BJ (cell line): ENCODE measurements around the gene OXLD1. TPM values are rescaled to one million over a fixed set of nuclear protein-coding genes. Genes with fewer than 3 reads are reported as not detected.
A peak's percentile ranks its signal among the peaks of the same experiment; 100 is the strongest.
"Not testable (repeated sequence)": the region's sequence is repeated elsewhere in the genome, so short reads cannot be mapped to it uniquely, and the experiment has no call there.

Experiments
- CTCF ChIA-PET: fragments of 350-600 bp; formaldehyde crosslinking; extraction: SDS; loops from one replicate; lab custom pipeline; 2021; ENCODE audit warnings: antibody characterized with exemption, inconsistent platforms; lab: Yijun Ruan, JAX
- POLR2A ChIA-PET: fragments of 300-600 bp; sonication (Branson Sonifier 250); formaldehyde crosslinking; extraction: SDS; loops from one replicate; lab custom pipeline; 2021; ENCODE audit warnings: antibody characterized with exemption; lab: Charles Lee
- DNase-seq: peaks from one replicate; pipeline ENCODE4 v3.0.0-alpha.2; 2011; ENCODE audit warnings: low read depth
- H3K27me3 ChIP-seq: 2 replicates; pipeline ENCODE4 v1.6.0; 2011; ENCODE audit warnings: low read length; ENCODE audit not compliant: control insufficient read depth, insufficient read depth
- H3K36me3 ChIP-seq: 2 replicates; pipeline ENCODE4 v1.5.1; 2011; ENCODE audit warnings: low read length; ENCODE audit not compliant: control insufficient read depth, insufficient read depth
- H3K4me3 ChIP-seq: 2 replicates; pipeline ENCODE4 v1.5.1; 2011; ENCODE audit warnings: low read depth, mild to moderate bottlenecking, control low read depth, low read length
- CTCF ChIP-seq: IDR thresholded peaks from 2 replicates; pipeline ENCODE4 v1.5.1; 2011; ENCODE audit warnings: low read depth, mild to moderate bottlenecking, control low read depth, inconsistent platforms, low read length, moderate library complexity; ENCODE audit not compliant: insufficient read depth
- polyA plus RNA-seq: library from polyadenylated mRNA; depleted of rRNA; stranded (reverse); fragments of >200 nt; gene quantifications from 2 replicates; pipeline ENCODE4 v1.2.3, GENCODE V29; 2011

Gene OXLD1
- polyA plus RNA-seq, 1 experiment, result 29.6 TPM

DNA sequence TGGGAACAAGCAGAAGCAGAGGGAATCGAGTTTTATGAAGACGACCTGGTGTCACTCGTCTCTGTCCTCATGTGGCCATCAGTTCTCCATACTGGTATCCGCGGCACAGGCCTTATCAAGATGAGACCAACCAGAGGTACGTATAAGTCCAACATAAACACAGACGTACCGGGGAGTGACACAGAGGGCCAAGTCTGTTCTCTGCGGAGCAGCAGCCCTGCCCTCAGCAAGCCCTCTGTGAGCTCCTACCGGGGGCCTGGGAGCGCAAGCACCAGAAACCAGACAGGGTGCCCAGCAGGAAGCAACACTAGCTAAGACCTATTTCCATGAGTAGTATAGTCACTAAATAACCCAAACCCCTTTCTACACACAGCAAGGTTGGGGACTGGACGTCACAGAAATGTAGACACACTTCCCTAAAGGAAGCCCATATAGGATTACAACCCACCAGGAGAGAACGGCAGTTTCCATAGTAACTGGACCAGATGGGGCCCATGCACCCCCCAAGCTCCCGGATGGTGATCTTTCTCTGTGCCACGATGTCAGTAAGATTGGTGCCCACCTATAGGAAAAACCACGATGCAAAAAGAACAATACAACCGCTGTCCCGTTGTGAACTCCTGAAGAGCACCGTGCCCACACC is 16.3 kb upstream of the OXLD1 start:
- H3K36me3 ChIP-seq, result peaks cover 28% of the 10 kb centered on the region
- DNase-seq, result no peak
- TF ChIP-seq CTCF, result no peak
- ChIA-PET CTCF (interaction anchor here (1.3 to 1.5 kb wide), 4 partner anchors 10 to 81 kb away, joined by 3 to 4 read pairs (median 4); partner anchors contain the start of genes MRPL12 and SLC25A10), POLR2A (interaction anchor here (0.6 kb wide), 1 partner anchor 24 kb away, joined by 3 read pairs; no protein-coding TSS in a partner anchor)
- no peaks in the 10 kb centered on the region for H3K27me3 ChIP-seq
- peak overlapping the region; percentile 95 for H3K4me3 ChIP-seq

DNA sequence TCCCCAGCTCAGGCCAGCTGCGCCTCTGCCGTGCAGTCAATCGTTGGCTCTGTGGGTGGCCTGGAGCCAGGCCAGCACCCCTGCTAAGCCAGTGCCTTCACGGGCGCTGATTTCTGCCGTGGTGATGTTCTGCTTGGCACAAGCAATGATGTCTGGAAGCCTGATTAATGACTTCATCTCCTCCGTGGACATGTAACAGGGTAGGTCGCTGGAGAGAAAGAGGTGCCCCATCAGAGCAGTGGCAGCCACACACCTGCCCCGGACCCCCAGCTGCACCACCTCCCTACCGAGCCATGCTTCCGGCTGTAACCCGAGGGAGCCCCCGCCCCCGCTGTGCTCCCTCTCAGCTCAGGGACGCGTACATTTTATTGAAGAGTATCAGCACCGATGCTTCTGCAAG is 15.3 kb upstream of the OXLD1 start:
- ChIA-PET CTCF (interaction anchor here (1.3 kb wide), 1 partner anchor 30 kb away, joined by 4 read pairs; the partner anchor contains the start of gene SLC25A10), POLR2A (no interaction called here)
- Histone ChIP-seq H3K4me3 (no peak overlapping the region), H3K27me3 (no peaks in the 10 kb centered on the region), H3K36me3 (peaks cover 17% of the 10 kb centered on the region)
- DNase-seq, result no peak
- no peak for TF ChIP-seq CTCF

- Histone ChIP-seq H3K27me3 (no peaks in the 10 kb centered on the region), H3K36me3 (peaks cover 7% of the 10 kb centered on the region), H3K4me3 (no peak overlapping the region)
- no peak for DNase-seq
- ChIA-PET POLR2A (no interaction called here), CTCF (no interaction called here)
- no peak for TF ChIP-seq CTCF
Observed at GRCh38 chr17:81680150-81680549, 13.7 kb upstream of the OXLD1 start.

DNA sequence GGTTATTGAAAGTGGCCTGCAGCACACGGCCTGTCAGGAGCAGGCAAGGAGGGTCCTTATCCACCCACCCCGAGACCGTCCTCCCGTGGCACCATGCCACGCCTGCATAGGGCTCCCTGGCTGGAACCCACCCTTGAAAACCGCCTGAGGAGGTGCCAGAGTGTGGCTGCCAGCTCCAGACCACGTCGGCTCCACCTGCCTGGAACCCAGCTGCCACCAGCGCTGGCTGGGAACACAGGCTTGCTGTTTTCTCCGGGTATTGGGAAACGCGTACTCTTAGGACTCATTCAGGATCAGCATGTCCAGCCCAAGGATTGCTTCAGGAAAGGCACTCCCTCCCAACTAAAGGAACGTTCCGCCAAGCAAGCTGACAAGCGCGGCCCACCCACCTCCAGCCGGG is 10.5 kb upstream of the OXLD1 start:
- POLR2A ChIA-PET, result no interaction called here
- Histone ChIP-seq H3K27me3 (no peaks in the 10 kb centered on the region), H3K4me3 (no peak overlapping the region), H3K36me3 (peaks cover 19% of the 10 kb centered on the region)
- CTCF ChIA-PET, result no interaction called here
- no peak for TF ChIP-seq CTCF
- no peak for DNase-seq

- POLR2A ChIA-PET, result not testable (repeated sequence)
- CTCF ChIA-PET, result interaction anchor here (0.6 to 1.1 kb wide), 3 partner anchors 17 to 267 kb away, joined by 3 to 5 read pairs (median 3); no protein-coding TSS in a partner anchor
Observed at GRCh38 chr17:81675515-81676221, 9.3 kb upstream of the OXLD1 start.

More at GRCh38 chr17:81675515-81676221, 9.3 kb upstream of the OXLD1 start:
- H3K27me3 ChIP-seq, DNase-seq, H3K4me3 ChIP-seq: not testable (repeated sequence)
- H3K36me3 ChIP-seq, result peaks cover 20% of the 10 kb centered on the region
- peak; percentile 55 for TF ChIP-seq CTCF
